GM19239 (cell line): ENCODE results near the gene RNASE11.
"Not testable (repeated sequence)": the region's sequence is repeated elsewhere in the genome, so short reads cannot be mapped to it uniquely, and the experiment has no call there.

Experiments used
- DNase-seq: peaks from one replicate; pipeline ENCODE4 v3.0.0; 2011; ENCODE audit warnings: low spot score; ENCODE audit not compliant: insufficient read length
- FAIRE-seq: peaks from 2 replicates; lab custom pipeline; 2011; peaks lifted over from hg19 to GRCh38; lab: Jason Lieb, UNC

RNASE11 gene

DNA sequence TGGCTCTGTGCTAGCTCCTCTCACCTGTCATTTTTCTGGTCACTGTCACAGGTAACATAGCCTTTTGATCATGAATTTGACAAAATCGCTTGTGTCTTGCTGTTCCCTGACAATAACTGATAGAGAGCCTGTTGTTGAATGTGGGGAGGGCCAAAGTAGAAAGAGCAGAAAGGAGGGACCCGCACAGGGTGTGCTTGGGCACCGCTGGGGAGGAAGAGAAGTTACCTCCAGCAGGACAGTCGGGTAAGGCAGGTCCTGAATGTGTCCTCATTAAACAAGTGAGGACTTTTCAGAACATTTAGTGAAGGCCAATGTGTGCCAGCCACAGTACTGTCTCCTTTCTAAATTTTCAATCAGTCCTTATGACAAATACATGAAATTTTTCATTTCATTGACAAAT lies 3.4 kb upstream of the RNASE11 start, which contains the start of gene RNASE12:
TSS of gene RNASE12 (minus strand) at position 142 of the 400 bp plus-strand sequence. CDS start 653 bp downstream, outside the sequence.
- no peak for DNase-seq
- FAIRE-seq = no peak

GRCh38 chr14:20583908-20584307 lies 3.9 kb downstream of the RNASE11 start:
- no peak for FAIRE-seq
- no peak for DNase-seq

DNA sequence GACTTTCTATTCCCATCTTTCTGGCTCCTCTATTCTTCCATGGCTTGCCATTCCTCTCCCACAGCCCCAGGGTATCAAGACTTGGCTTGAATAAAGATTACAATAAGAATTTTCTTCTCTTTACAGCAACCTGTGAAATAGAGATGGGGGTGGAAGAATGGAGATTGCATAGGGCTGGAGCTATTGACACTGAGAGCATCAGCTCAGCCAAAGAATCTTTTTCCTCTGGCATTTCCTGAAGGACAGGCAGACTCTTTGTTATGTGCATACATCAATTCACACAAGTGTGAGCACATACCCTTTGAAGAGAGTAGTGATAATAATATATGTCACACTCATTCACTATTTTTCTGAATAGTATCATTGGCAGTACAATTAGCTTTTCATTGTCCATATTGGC lies 4.7 kb downstream of the RNASE11 start:
- DNase-seq = no peak
- no peak for FAIRE-seq

DNA sequence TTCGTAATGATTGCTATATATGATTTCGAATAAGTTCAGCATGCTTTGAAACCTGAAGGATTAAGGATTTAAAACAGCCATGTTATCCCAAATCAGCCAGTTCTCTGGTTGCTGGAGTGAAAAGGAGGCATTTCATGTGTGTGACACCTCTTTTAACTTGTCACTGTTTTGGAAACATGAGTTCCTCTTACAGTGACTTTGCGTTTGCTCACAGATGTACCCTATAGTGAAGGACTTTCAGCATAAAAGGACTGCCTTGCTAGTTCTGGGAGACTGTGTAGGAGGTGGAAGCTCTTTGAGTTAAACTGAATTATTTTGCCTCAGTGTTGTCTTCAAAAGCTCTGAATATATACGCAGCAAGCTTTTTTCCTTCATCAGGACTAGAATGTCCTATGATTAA lies 7.6 kb downstream of the RNASE11 start:
- no peak for DNase-seq
- FAIRE-seq = no peak

DNA sequence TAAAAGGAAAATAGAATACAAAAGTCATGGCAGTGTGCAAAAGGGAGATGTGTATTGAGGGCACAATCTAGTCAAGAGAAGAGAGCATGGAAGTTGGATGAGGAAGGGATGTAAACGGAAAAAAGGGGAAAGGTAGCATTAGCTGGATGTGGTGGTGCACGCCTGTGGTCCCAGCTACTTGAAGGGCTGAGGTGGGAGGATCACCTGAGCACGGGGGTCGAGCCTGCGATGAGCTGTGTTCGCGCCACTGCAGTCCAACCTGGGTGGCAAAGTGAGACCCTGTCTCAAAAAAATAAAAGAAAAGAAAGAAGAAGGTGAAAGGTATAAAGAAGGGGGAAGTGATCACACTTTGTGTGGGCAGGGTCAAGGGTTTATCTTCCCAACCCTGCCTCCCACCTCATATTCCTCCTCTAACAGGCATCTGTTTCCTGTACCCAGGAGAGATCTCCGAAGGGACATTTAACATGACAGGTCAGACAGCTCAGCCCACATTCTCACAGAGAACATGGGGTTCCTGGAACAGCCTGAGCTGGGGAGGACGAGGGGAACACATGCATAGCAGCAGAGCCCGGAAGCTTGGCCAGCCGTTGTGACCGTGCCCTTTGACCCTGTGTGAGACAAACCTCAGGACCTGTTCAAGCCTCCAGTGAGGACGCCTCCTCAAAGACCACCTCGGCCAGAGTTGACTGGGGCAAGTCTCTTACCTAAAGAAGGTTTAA lies 8.9 kb downstream of the RNASE11 start:
- FAIRE-seq (no peak), DNase-seq (no peak)

- FAIRE-seq (no peak), DNase-seq (no peak)
These were observed 9.5 kb downstream of the RNASE11 start for GRCh38 chr14:20578325-20578724.

- not testable (repeated sequence) for DNase-seq, FAIRE-seq
These were observed 15.3 kb downstream of the RNASE11 start for GRCh38 chr14:20572382-20572990.

DNA sequence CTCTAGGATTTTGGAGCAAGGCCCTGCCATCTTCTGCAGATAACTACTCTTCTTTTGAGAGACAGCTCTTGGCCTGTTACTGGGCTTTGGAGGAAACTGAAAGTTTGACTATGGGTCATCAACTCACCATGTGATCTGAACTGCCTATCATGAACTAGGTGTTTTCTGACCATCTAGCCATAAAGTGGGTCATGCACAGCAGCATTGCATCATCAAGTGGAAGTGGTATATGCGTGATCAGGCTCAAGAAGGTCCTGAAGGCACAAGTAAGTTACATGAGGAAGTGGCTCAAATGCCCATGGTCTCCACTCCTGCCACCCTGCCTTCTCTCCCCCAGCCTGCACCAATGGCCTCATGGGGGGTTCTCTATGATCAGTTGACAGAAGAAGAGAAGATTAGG lies 17.1 kb downstream of the RNASE11 start:
- FAIRE-seq, DNase-seq: not testable (repeated sequence)

- not testable (repeated sequence) for DNase-seq, FAIRE-seq
These were observed 17.9 kb downstream of the RNASE11 start for GRCh38 chr14:20569865-20570264.

DNA sequence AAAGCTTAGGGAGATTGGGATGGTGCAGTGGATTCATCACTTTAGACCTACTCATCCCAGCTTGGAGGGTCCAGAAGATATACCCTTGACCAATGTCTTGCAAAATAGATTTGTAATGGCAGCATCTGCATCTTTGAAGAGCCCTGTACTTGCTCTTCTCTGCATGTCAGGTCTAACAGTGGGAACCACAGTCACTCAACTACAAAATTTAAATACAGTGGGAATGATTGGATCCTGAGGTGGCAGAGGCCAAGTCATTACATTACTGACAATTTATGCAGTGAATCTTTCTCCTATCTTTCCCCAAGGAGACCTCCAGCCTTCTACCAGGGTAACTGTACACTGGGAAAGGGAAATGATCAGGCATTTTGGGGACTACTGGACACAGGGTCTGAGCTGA lies 18.7 kb downstream of the RNASE11 start:
- FAIRE-seq = no peak
- no peak for DNase-seq

DNA sequence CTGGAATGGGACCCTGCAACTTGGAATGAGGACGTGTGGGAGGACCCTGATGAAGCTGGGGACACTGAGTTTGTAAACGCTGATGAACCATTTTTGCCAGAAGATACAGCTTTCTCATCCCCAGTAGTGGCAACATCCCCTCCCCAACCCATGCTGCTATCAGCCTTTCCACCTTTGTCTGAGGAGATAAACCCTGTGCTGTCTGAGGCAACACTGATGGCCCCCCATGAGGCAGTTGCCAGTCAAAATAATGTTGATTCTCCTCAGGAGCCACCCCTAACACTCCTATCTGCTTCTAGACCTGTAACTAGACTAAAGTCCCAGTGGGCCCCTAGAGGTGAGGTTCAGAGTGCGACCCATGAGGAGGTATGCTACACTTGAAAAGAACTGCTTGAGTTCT lies 19.4 kb downstream of the RNASE11 start:
- DNase-seq = no peak
- no peak for FAIRE-seq

GRCh38 chr14:20567199-20567598 lies 20.6 kb downstream of the RNASE11 start:
- not testable (repeated sequence) for DNase-seq, FAIRE-seq

GRCh38 chr14:20564501-20564997 lies 23.3 kb downstream of the RNASE11 start:
- DNase-seq (no peak), FAIRE-seq (no peak)

GRCh38 chr14:20563971-20564370 lies 23.8 kb downstream of the RNASE11 start:
- DNase-seq (no peak), FAIRE-seq (no peak)

GRCh38 chr14:20560961-20561360 lies 26.8 kb downstream of the RNASE11 start, which contains the start of gene RNASE9:
RNASE9 (minus strand) TSS chr14:20561047.
- DNase-seq (no peak), FAIRE-seq (no peak)

DNA sequence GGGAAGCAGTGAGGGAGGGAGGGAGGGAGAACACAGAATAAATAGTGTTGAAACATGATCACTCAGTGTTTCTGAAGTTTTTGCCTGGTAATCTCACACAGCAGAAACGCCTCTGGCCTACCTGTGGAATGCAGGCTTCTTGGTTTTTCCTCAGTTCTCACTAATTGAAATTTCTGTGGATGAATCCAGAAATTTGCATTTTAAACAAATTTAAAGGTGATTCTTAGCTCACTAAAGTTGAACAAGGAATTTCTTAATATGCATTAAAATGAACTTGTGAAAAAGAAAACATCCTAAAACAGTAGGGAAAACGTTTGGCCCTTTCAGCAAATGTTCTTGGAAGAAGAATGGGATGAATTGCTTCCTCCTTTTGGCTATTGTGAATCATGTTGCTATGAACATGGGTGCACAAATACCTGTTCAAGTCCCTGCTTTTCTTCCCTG lies 28.3 kb downstream of the RNASE11 start:
- no peak for DNase-seq
- FAIRE-seq = no peak

- no peak for DNase-seq
- no peak for FAIRE-seq
These were observed 30.6 kb downstream of the RNASE11 start for GRCh38 chr14:20557212-20557542.

DNA sequence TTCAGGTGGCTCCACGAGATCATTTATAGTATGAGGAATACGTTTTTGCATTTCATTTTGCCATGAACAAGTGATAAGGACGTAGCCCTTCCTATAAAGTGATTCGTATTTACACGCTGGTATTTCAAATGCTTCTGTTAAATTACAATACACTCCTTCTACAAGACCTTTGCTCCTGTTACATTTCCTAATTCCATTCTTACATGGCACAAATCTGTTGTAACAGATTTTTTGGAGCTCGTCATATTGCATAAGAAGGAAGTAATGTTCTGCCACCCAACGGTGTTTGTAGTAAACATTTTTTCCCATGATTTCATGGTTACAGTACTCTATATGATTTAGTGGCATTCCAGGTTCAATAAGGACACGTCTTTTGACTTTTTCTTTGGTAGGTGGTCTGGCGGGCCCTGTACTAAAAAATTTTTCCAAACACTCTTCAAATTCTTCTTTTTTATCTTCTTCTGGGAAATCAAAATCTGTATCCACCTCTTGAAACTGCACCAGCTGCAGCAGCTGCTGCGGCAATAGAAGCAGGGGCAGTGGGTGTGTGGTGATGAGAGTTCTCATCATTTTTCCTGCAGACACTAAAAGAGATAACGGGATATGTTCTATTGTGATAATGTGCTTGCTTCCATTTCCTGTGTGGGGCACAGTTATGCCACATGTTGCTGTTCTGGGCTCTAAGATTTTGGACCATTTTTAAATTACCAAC lies 31.1 kb downstream of the RNASE11 start:
- FAIRE-seq (no peak), DNase-seq (no peak)

- FAIRE-seq = no peak
- no peak for DNase-seq
These were observed 32.0 kb downstream of the RNASE11 start for GRCh38 chr14:20555845-20556244.

DNA sequence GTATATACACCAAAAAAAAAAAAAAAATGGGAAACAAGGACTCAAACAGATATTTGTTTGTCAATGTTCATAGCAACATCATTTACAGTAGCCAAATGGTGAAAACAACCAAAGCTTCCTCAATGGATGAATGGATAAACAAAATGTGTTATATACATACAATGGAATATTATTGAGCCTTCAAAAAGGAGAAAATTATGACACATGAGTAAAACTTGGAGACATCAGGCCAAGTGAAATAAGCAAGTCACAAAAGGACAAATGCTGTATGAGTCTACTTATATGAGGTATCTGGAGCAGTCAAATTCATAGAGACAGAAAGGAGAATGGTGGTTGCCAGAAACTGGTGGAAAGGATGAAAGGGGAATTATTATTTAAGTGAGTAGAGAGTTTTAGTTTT lies 34.8 kb downstream of the RNASE11 start:
- no peak for FAIRE-seq
- DNase-seq = no peak

GRCh38 chr14:20551606-20552005 lies 36.2 kb downstream of the RNASE11 start:
- DNase-seq (no peak), FAIRE-seq (no peak)
